Kidney epithelial cell (primary cell): ENCODE data around the gene CD79B. TPM values are rescaled to one million over a fixed set of nuclear protein-coding genes. Genes with fewer than 3 reads are reported as not detected.
"Not testable (repeated sequence)": the region's sequence is repeated elsewhere in the genome, so short reads cannot be mapped to it uniquely, and the experiment has no call there.

Source experiments
- DNase-seq: peaks from one replicate; pipeline ENCODE4 v3.0.0-alpha.2; 2010; ENCODE audit warnings: low read depth
- H3K27me3 ChIP-seq: 2 replicates; pipeline ENCODE4 v1.6.0; 2011; ENCODE audit warnings: low read length; ENCODE audit not compliant: control insufficient read depth, insufficient read depth
- H3K36me3 ChIP-seq: 2 replicates; pipeline ENCODE4 v1.5.1; 2011; ENCODE audit warnings: low read length; ENCODE audit not compliant: control insufficient read depth, insufficient read depth
- H3K4me3 ChIP-seq: 2 replicates; pipeline ENCODE4 v1.5.1; 2011; ENCODE audit warnings: low read depth, mild to moderate bottlenecking, control low read depth, low read length
- total RNA-seq: library from RNA; depleted of rRNA; stranded (reverse); fragments of >200 nt; gene quantifications from 2 replicates; pipeline ENCODE4 v1.2.3, GENCODE V29; 2015
- TF ChIP-seq, protein P1 (sequence below): IDR thresholded peaks from 2 replicates; pipeline ENCODE4 v1.5.1; 2011; ENCODE audit warnings: mild to moderate bottlenecking, moderate library complexity, low read length, control low read depth, inconsistent platforms; ENCODE audit not compliant: insufficient read depth, poor library complexity, severe bottlenecking

The CD79B gene
- total RNA-seq, 1 donor from 2014 or later, result not detected

DNA sequence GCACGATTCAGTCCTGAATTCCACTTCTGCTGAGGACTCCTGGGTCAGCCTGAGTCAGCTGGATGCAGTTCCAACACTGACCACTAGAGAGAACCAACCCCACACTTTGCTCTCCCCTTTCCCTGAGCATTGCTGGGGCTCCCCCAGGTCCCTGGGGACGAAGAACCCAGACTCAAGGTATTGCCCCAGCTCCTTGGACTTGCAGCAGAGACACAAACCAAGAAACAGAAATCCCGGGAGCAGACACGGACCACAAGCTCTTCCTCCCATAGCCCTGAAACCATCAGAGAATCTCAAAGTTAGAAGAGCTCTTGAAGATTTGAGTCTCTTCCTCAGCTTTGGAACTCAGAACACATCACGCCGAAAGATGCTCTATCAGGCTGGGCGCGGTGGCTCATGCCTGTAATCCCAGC, 12.8 kb downstream of the CD79B start:
- peaks cover 10% of the 10 kb centered on the region for H3K27me3 ChIP-seq
- no peaks in the 10 kb centered on the region for H3K36me3 ChIP-seq
- DNase-seq, result peak; percentile 7
- TF ChIP-seq, protein P1, sequence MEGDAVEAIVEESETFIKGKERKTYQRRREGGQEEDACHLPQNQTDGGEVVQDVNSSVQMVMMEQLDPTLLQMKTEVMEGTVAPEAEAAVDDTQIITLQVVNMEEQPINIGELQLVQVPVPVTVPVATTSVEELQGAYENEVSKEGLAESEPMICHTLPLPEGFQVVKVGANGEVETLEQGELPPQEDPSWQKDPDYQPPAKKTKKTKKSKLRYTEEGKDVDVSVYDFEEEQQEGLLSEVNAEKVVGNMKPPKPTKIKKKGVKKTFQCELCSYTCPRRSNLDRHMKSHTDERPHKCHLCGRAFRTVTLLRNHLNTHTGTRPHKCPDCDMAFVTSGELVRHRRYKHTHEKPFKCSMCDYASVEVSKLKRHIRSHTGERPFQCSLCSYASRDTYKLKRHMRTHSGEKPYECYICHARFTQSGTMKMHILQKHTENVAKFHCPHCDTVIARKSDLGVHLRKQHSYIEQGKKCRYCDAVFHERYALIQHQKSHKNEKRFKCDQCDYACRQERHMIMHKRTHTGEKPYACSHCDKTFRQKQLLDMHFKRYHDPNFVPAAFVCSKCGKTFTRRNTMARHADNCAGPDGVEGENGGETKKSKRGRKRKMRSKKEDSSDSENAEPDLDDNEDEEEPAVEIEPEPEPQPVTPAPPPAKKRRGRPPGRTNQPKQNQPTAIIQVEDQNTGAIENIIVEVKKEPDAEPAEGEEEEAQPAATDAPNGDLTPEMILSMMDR, result peak; percentile 94
- H3K4me3 ChIP-seq, result no peak overlapping the region

DNA sequence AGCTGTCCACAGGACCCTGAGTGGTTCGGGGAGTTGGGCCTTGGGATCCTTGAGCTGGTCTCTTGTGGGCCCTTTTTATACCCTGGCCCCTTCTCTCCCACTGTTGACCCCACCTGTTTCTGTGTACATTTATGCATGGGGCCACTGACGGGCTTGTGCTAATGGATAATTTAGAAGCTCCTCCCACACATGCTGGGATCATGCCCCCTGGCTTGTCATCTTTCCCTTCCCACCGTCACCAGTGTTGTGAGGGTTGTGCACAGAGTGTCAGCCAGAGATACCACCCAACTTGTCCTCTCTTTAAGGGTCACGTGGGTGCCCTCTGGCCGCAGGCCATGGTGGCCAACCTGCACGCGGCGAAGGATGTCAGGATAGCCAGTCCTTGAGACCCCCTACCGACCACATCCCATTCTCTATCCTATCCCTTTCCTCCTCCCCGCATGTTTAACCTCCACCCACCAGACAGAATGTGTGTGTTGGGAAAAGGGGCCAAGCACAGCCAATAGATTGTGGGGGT, 13.3 kb downstream of the CD79B start, which contains the start of gene GH1:
Gene GH1 (minus strand): TSS at position 51 of the 517 bp plus-strand sequence. CDS start 63 bp downstream, outside the sequence.
- H3K4me3 ChIP-seq, DNase-seq, H3K36me3 ChIP-seq: not testable (repeated sequence)
- peaks cover 10% of the 10 kb centered on the region for H3K27me3 ChIP-seq

DNA sequence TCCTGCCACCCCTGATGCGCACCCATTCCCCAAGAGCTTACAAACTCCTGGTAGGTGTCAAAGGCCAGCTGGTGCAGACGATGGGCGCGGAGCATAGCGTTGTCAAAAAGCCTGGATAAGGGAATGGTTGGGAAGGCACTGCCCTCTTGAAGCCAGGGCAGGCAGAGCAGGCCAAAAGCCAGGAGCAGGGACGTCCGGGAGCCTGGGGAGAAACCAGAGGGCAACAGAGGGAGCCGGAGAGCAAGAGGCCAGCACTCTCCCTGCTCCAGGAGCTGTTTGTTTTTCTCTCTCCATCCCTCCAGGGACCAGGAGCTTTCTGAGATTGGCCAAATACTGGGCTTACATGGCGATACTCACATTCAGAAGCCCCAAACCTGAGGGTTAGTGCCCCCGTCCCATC, 13.8 kb downstream of the CD79B start:
- Histone ChIP-seq H3K36me3 (no peaks in the 10 kb centered on the region), H3K27me3 (peaks cover 10% of the 10 kb centered on the region), H3K4me3 (no peak overlapping the region)
- no peak for DNase-seq
- TF ChIP-seq, protein P1, result no peak

DNA sequence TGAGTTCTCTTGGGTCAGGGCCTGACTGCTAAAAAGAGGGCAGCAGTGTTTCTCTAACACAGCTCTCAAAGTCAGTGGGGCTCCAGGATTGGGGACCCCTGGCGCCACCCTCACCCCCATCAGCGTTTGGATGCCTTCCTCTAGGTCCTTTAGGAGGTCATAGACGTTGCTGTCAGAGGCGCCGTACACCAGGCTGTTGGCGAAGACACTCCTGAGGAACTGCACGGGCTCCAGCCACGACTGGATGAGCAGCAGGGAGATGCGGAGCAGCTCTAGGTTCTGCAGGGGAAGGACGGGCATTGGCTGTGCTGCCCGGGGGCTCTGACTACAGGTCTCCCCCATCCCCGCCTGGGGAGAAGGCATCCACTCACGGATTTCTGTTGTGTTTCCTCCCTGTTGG, 14.5 kb downstream of the CD79B start:
- DNase-seq, result no peak
- H3K36me3 ChIP-seq, result no peaks in the 10 kb centered on the region
- H3K27me3 ChIP-seq, result peaks cover 10% of the 10 kb centered on the region
- TF ChIP-seq, protein P1, result no peak
- no peak overlapping the region for H3K4me3 ChIP-seq

DNA sequence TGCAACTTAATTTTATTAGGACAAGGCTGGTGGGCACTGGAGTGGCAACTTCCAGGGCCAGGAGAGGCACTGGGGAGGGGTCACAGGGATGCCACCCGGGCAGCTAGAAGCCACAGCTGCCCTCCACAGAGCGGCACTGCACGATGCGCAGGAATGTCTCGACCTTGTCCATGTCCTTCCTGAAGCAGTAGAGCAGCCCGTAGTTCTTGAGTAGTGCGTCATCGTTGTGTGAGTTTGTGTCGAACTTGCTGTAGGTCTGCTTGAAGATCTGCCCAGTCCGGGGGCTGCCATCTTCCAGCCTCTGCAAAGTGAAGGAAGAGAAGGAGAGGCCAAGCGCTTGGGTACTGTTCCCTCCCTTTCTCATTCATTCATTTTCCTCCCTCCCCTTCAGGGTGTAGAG, 14.9 kb downstream of the CD79B start:
- not testable (repeated sequence) for H3K4me3 ChIP-seq, DNase-seq, H3K36me3 ChIP-seq
- H3K27me3 ChIP-seq, result peaks cover 10% of the 10 kb centered on the region

DNA sequence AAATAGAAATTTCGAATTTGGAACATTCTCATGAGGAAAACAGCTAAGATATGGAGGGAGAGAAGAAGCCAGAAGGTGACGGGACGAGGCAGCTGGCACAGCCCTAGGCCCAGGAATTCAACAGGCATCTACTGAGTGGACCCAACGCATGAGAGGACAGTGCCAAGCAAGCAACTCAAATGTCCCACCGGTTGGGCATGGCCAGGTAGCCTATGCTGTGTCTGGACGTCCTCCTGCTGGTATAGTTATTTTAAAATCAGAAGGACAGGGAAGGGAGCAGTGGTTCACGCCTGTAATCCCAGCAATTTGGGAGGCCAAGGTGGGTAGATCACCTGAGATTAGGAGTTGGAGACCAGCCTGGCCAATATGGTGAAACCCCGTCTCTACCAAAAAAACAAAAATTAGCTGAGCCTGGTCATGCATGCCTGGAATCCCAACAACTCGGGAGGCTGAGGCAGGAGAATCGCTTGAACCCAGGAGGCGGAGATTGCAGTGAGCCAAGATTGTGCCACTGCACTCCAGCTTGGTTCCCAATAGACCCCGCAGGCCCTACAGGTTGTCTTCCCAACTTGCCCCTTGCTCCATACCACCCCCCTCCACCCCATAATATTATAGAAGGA, 15.5 kb downstream of the CD79B start:
- DNase-seq, result no peak
- Histone ChIP-seq H3K36me3 (no peaks in the 10 kb centered on the region), H3K4me3 (no peak overlapping the region), H3K27me3 (peaks cover 10% of the 10 kb centered on the region)
- TF ChIP-seq, protein P1, result no peak

DNA sequence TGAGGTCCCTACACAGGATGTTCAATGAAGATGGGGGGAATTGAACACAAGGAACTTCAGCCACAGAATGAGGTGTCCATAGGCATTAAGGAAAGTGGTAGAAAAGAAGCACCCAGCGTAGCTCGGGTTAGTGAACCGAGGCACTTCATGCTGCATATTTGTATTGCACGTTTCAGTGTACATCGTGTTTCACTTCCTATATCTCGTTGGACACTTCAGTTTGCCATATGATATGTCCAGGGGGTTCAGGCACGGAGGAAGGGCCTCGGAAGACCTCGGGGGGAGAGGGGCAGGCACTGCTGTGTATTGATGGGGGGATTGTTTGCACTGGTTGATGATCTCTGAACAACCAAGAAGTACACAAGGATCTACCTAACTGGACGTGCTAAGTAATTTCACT, 16.4 kb downstream of the CD79B start:
- H3K36me3 ChIP-seq, DNase-seq, H3K4me3 ChIP-seq: not testable (repeated sequence)
- peaks cover 12% of the 10 kb centered on the region for H3K27me3 ChIP-seq
